Mucosa of descending colon (tissue), 3 donors: ENCODE results near the gene BLCAP. TPM values are rescaled to one million over a fixed set of nuclear protein-coding genes. Genes with fewer than 3 reads are reported as not detected.
A peak's percentile ranks its signal among the peaks of the same experiment; 100 is the strongest.

ENCODE experiments used
- ATAC-seq: fragments of 200-7000 bp; cut with Tn5 transposase; one replicate; pipeline ENCODE4 v1.9.1; 2020; ENCODE audit warnings: mild to moderate bottlenecking, moderate library complexity
- DNase-seq, 3 donors: peaks; one replicate each; pipeline ENCODE4 v3.0.0-alpha.2; 2020
- H3K36me3 ChIP-seq: fragments of 200-600 bp; one replicate; pipeline ENCODE4 v1.8.0; 2021; ENCODE audit warnings: low read depth, mild to moderate bottlenecking
- H3K4me1 ChIP-seq: fragments of 200-600 bp; one replicate; pipeline ENCODE4 v1.8.0; 2021; ENCODE audit warnings: low read depth, mild to moderate bottlenecking
- H3K4me3 ChIP-seq: fragments of 200-600 bp; one replicate; pipeline ENCODE4 v1.8.0; 2021; ENCODE audit warnings: mild to moderate bottlenecking
- H3K9me3 ChIP-seq: fragments of 200-600 bp; one replicate; pipeline ENCODE4 v1.8.0; 2021; ENCODE audit warnings: mild to moderate bottlenecking
- intact Hi-C, 2 donors: fragments of 100-400 bp; cut with DNase I in 1 of 2; cut with micrococcal nuclease in 1 of 2; formaldehyde crosslinking; loops; one replicate each; pipeline versions ENCODE4 v1.11.0 to v1.11.1; 2022; cut with DNase I, micrococcal nuclease
- total RNA-seq, 3 donors: library from RNA; stranded (reverse); fragmentation: NEBNext Ultra II Directional in 2 of 3; extraction: Animal tissue kit (Norgen Biotek cat#: 25700) in 2 of 3; gene quantifications; one replicate each; pipeline versions ENCODE4 v1.2.1 to v1.2.4, GENCODE V29; 2021 to 2023
- TF ChIP-seq, protein P1 (sequence below): fragments of 200-600 bp; IDR thresholded peaks from one replicate; pipeline ENCODE4 v1.8.0; 2022; ENCODE audit warnings: antibody characterized with exemption, mild to moderate bottlenecking
- donor health status: DM: no; HTN: no; CAD: no; lungs with moderate emphysema.
- donor health status: DM: no; HTN: no; CAD: no.
- donor health status: DM: no; HTN: yes; CAD: no.

BLCAP gene
- total RNA-seq, 3 donors from 2014 or later, result 87.9 to 110 (median 108) TPM

DNA sequence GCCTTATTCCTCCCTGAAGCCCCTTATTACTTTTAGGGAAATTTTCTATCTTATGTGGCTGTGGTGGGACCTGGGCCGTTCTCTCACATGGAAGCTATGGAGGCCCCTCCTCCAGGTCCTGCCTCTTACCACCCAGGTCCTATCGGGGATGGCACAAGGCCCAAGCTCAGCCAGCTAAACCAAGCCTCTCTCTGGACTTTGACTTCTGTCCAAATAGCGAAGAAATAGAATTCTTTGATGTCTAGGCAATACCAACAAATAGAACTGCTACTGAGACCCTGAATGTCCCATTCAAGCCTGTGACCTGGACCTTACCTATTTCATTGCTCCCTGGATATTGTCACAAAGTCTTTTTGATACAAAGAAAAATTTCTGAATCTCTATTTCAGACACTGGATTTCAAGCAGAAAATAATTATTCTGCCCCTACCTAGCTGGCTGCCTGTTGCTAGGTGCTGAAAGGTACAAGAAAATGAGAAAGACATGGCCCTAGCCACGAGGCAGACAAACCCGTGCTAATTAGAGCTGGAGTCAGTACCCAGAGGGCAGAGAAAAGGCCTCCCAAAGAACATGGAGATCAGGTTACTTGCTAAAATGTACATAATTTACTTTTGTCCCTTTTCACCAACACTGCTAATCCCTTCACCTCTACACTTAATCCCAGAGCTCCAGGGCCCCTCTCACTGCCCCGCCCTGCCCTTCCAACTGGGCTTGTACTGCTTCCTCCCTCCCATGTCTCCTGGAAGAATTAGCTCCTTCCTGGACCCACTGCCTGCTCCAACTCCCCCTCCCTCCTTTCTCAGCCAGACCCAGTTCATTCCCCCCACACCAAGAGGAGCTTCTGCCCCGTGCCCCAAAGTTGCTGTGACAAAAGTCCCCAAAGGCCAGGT lies 22.2 kb downstream of the BLCAP start:
- DNase-seq (no peak), ATAC-seq (peak; percentile 17)
- Histone ChIP-seq H3K9me3 (no peaks in the 10 kb centered on the region), H3K4me1 (no peaks in the 10 kb centered on the region), H3K4me3 (no peak overlapping the region), H3K36me3 (no peaks in the 10 kb centered on the region)
- intact Hi-C loops, result no loop called here
- TF ChIP-seq, protein P1, sequence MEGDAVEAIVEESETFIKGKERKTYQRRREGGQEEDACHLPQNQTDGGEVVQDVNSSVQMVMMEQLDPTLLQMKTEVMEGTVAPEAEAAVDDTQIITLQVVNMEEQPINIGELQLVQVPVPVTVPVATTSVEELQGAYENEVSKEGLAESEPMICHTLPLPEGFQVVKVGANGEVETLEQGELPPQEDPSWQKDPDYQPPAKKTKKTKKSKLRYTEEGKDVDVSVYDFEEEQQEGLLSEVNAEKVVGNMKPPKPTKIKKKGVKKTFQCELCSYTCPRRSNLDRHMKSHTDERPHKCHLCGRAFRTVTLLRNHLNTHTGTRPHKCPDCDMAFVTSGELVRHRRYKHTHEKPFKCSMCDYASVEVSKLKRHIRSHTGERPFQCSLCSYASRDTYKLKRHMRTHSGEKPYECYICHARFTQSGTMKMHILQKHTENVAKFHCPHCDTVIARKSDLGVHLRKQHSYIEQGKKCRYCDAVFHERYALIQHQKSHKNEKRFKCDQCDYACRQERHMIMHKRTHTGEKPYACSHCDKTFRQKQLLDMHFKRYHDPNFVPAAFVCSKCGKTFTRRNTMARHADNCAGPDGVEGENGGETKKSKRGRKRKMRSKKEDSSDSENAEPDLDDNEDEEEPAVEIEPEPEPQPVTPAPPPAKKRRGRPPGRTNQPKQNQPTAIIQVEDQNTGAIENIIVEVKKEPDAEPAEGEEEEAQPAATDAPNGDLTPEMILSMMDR, result no peak

DNA sequence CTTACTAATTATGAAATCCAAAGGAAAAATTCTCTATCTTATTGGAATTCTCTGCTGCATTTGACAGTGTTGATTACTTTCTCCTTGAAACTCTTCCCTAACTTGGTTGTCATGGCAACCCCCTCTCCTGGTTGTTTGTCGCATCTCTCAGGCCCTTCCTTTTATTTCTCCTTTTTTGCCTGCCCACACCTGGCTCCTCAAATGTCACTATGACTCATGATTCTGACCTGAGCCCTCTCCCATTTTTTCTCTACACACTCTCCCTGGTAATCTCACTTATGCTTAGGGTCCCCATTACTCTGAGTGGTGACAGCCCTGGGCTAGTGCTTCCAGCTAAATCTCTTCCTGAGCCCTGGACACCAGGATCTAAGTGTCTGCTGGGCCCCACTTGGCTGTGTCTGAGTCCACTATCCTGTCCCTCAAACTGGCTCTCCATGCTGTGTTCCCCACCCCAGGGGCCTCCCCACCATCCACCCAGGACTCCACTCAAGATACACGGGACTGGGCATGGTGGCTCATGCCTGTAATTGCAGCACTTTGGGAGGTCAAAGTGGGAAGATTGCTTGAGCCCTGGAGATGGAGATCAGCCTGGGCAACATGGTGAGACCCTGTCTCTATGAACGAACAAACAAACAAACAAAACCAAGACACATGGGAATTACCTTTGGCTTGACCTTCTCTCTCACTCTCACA lies 23.1 kb downstream of the BLCAP start:
- Histone ChIP-seq H3K4me3 (no peak overlapping the region), H3K9me3 (no peaks in the 10 kb centered on the region), H3K36me3 (no peaks in the 10 kb centered on the region), H3K4me1 (no peaks in the 10 kb centered on the region)
- DNase-seq (no peak), ATAC-seq (no peak)
- intact Hi-C loops, result no loop called here
- TF ChIP-seq, protein P1, result no peak

DNA sequence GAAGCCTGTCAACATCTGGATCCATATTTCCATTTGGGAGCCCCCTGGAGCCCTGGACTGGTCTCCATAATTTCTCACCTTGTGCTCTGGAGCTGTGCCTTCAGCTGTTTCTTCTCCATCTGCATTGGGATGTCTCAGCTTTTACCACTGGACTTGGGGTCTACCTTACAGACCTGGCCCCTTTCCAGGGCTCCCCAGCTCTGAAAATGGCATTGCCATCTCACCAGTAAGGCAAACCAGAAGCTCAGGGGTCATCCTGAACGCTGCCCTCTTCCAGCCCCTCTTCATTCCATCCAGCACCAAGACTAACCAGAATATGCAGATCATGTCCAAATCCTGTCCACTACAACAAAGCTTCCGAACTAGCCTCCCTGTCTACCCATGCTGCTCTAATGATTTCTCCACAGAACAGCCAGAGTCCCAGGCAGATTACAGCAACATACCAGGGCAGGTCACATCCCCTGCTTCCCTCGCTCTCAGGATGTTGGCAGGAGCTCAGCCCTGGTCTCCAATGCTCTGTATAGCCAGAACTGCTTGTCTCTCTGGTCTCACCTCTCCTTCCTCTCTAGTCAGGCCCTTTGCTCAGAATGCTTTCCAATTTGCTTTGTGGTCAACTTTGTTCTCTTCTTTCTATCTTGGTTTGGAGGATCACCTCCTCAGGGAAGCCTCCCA lies 24.3 kb downstream of the BLCAP start:
- intact Hi-C loops, result no loop called here
- Histone ChIP-seq H3K9me3 (no peaks in the 10 kb centered on the region), H3K36me3 (no peaks in the 10 kb centered on the region), H3K4me1 (no peaks in the 10 kb centered on the region), H3K4me3 (no peak overlapping the region)
- ATAC-seq (no peak), DNase-seq (no peak)
- TF ChIP-seq, protein P1, result no peak

DNA sequence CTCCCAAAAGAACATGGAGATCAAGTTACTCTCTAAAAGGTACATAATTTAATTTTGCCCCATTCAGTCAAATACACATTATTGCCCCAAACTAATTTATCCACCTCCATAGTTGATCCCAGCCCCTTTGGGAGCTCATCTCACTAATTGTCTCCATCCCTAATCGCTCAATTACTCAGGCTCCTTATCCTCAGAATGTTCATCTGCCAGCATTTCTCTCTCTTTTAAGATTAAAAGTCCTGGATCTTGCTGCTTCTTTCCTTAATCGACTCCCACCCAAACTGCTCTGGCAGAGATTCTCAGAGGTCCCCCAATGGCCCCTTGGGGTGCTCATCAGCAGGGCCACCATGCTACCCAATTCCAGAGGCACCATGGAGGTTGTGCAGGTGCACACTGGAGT lies 25.0 kb downstream of the BLCAP start:
- DNase-seq, result no peak
- Histone ChIP-seq H3K4me1 (no peaks in the 10 kb centered on the region), H3K36me3 (no peaks in the 10 kb centered on the region), H3K9me3 (no peaks in the 10 kb centered on the region), H3K4me3 (no peak overlapping the region)
- ATAC-seq, result no peak
- TF ChIP-seq, protein P1, result no peak
- intact Hi-C loops, result no loop called here

DNA sequence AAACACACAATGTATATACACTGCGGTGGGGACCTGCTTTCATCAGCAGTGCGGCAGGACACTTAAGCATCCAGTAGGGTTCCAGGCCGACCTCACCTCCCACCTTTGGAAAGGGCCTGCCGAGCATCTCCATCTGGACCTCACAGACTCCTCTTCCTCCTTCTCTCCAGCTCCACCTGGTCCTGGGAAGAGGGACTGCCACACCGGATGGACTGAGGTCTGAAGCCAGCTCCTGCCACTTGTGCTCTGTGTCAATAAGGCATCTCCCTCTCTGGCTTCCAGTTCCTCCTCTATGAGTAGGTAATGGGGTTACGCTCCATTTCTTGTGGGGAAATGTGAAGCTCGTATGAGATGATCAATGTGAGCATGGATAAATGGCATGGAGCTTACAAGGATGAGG lies 25.7 kb downstream of the BLCAP start:
- no peak for DNase-seq
- H3K4me3 ChIP-seq, result no peak overlapping the region
- H3K36me3 ChIP-seq, result no peaks in the 10 kb centered on the region
- TF ChIP-seq, protein P1, result no peak
- no peaks in the 10 kb centered on the region for H3K9me3 ChIP-seq
- intact Hi-C loops, result no loop called here
- H3K4me1 ChIP-seq, result no peaks in the 10 kb centered on the region
- ATAC-seq, result peak; percentile 16
